GM18951 (cell line): ENCODE results near the gene MECR.

Experiments used
- POLR2A ChIP-seq: IDR thresholded peaks from 4 replicates; pipeline ENCODE4 v1.6.1; 2011; ENCODE audit warnings: mild to moderate bottlenecking; ENCODE audit not compliant: insufficient read length, insufficient read depth; ENCODE audit errors: extremely low read depth
- in situ Hi-C: fragments of 300-500 bp; cut with MboI; formaldehyde crosslinking; loops from one replicate; pipeline ENCODE4 v1.12.0; 2022; ENCODE audit warnings: low sequenced_read_pairs, mixed read lengths, inconsistent platforms; ENCODE audit not compliant: unreplicated experiment

MECR gene

GRCh38 chr1:29197993-29198392 is 32.7 kb downstream of the MECR start:
- in situ Hi-C loops, result loop anchor here (10.0 to 25.0 kb wide), 2 partner anchors 313 to 411 kb away; no protein-coding TSS in a partner anchor
- no peak for TF ChIP-seq POLR2A

- TF ChIP-seq POLR2A, result no peak
- in situ Hi-C loops, result loop anchor here (10.0 to 25.0 kb wide), 2 partner anchors 313 to 410 kb away; no protein-coding TSS in a partner anchor
These were observed 33.2 kb downstream of the MECR start for GRCh38 chr1:29197590-29197924.

- in situ Hi-C loops, result loop anchor here (10.0 to 25.0 kb wide), 2 partner anchors 312 to 410 kb away; no protein-coding TSS in a partner anchor
These were observed 33.7 kb downstream of the MECR start for GRCh38 chr1:29196863-29197589.

GRCh38 chr1:29195881-29196291 is 34.8 kb downstream of the MECR start:
- in situ Hi-C loops, result loop anchor here (10.0 to 25.0 kb wide), 2 partner anchors 311 to 409 kb away; no protein-coding TSS in a partner anchor
- no peak for TF ChIP-seq POLR2A

More at GRCh38 chr1:29196863-29197589, 33.7 kb downstream of the MECR start:
- no peak for TF ChIP-seq POLR2A

GRCh38 chr1:29193879-29194455 is 36.8 kb downstream of the MECR start:
- no peak for TF ChIP-seq POLR2A
- in situ Hi-C loops, result loop anchor here (10.0 to 25.0 kb wide), 2 partner anchors 309 to 407 kb away; no protein-coding TSS in a partner anchor

- TF ChIP-seq POLR2A, result no peak
These were observed 40.0 kb downstream of the MECR start for GRCh38 chr1:29190718-29191117.

GRCh38 chr1:29186707-29187106 is 44.0 kb downstream of the MECR start:
- in situ Hi-C loops, result loop anchor here (25.0 kb wide), 1 partner anchor 399 kb away; no protein-coding TSS in a partner anchor
- no peak for TF ChIP-seq POLR2A

More at GRCh38 chr1:29190718-29191117, 40.0 kb downstream of the MECR start:
- in situ Hi-C loops, result loop anchor here (10.0 to 25.0 kb wide), 2 partner anchors 306 to 403 kb away; no protein-coding TSS in a partner anchor

- no peak for TF ChIP-seq POLR2A
- in situ Hi-C loops, result loop anchor here (25.0 kb wide), 1 partner anchor 399 kb away; no protein-coding TSS in a partner anchor
These were observed 44.5 kb downstream of the MECR start for GRCh38 chr1:29186252-29186651.

GRCh38 chr1:29183287-29183686 is 47.4 kb downstream of the MECR start:
- in situ Hi-C loops, result loop anchor here (25.0 kb wide), 1 partner anchor 396 kb away; no protein-coding TSS in a partner anchor
- no peak for TF ChIP-seq POLR2A

GRCh38 chr1:29181413-29182225 is 49.1 kb downstream of the MECR start, which contains the start of gene SRSF4:
Gene SRSF4, minus strand, starts transcription at chr1:29181900. Its CDS starts 148 bp downstream, at chr1:29181752.
- in situ Hi-C loops, result loop anchor here (25.0 kb wide), 1 partner anchor 394 kb away; no protein-coding TSS in a partner anchor

GRCh38 chr1:29180497-29181412 is 50.0 kb downstream of the MECR start:
- no peak for TF ChIP-seq POLR2A
- in situ Hi-C loops, result loop anchor here (25.0 kb wide), 1 partner anchor 393 kb away; no protein-coding TSS in a partner anchor

More at GRCh38 chr1:29181413-29182225, 49.1 kb downstream of the MECR start, which contains the start of gene SRSF4:
- TF ChIP-seq POLR2A, result peak; percentile 83
